Tibial nerve (tissue), 4 donors: ENCODE results near the gene CCER1. TPM values are rescaled to one million over a fixed set of nuclear protein-coding genes. Genes with fewer than 3 reads are reported as not detected.

ENCODE experiments used
- DNase-seq, 2 donors: peaks; one replicate each; pipeline ENCODE4 v3.0.0-alpha.2; 2019; ENCODE audit warnings: low spot score in 2 of 2
- H3K27ac ChIP-seq, 4 donors: fragments of 200-600 bp; sonication (generic) in 3 of 4; one replicate each; pipeline ENCODE4 v1.5.1; 2017 to 2019; ENCODE audit warnings: mild to moderate bottlenecking in 1 of 4
- H3K27me3 ChIP-seq, 2 donors: fragments of 200-600 bp; sonication (generic) in 1 of 2; one replicate each; pipeline versions ENCODE4 v1.5.1 to v1.6.0; 2017 to 2019
- H3K36me3 ChIP-seq, 3 donors: fragments of 200-600 bp; sonication (generic); one replicate each; pipeline ENCODE4 v1.5.1; 2018 to 2019
- H3K4me1 ChIP-seq, 4 donors: fragments of 200-600 bp; sonication (generic) in 3 of 4; one replicate each; pipeline ENCODE4 v1.5.1; 2017 to 2019
- H3K4me3 ChIP-seq, 4 donors: fragments of 200-600 bp; sonication (generic) in 3 of 4; one replicate each; pipeline ENCODE4 v1.5.1; 2017 to 2019; ENCODE audit warnings: mild to moderate bottlenecking in 1 of 4, moderate library complexity in 1 of 4
- H3K9me3 ChIP-seq, 4 donors: fragments of 200-600 bp; sonication (generic) in 3 of 4; one replicate each; pipeline ENCODE4 v1.5.1; 2017 to 2019
- CTCF ChIP-seq, 5 experiments: fragments of 200-600 bp in 3 of 5; fragments of 450-650 bp in 2 of 5; sonication (generic) in 3 of 5; IDR thresholded peaks; one replicate each; pipeline ENCODE4 v1.5.1; 2016 to 2019; ENCODE audit warnings: antibody characterized with exemption in 5 of 5, mild to moderate bottlenecking in 3 of 5, moderate library complexity in 2 of 5
- EP300 ChIP-seq, 2 donors: sonication (generic); formaldehyde crosslinking; IDR thresholded peaks; one replicate each; pipeline ENCODE4 v1.6.1; 2017; ENCODE audit warnings: antibody characterized with exemption in 2 of 2, mild to moderate bottlenecking in 1 of 2
- POLR2A ChIP-seq, 2 donors: fragments of 450-650 bp; IDR thresholded peaks; one replicate each; pipeline ENCODE4 v1.6.1; 2017; ENCODE audit warnings: antibody characterized with exemption in 2 of 2, mild to moderate bottlenecking in 2 of 2, moderate library complexity in 2 of 2
- WGBS, 2 donors: methylation state at CpG; one replicate each; pipeline ENCODE4 v1.1.5; 2018; 5-methylcytosine and 5-hydroxymethylcytosine counted together
- total RNA-seq, 4 donors: library from RNA; depleted of rRNA; stranded (reverse); fragments of >200 nt; gene quantifications; one replicate each; pipeline ENCODE4 v1.1.0, GENCODE V29; 2016

The CCER1 gene
- total RNA-seq, 4 donors from 2014 or later: not detected

- DNase-seq: no peak
- Histone ChIP-seq H3K9me3 (no peaks in the 10 kb centered on the region), H3K36me3 (no peaks in the 10 kb centered on the region), H3K4me1 (peaks cover 0 to 4% (median 0%) of the 10 kb centered on the region in 4 donors), H3K27ac (no peak overlapping the region), H3K27me3 (no peaks in the 10 kb centered on the region), H3K4me3 (no peak overlapping the region)
- 97 to 98% methylated on average over 22 to 25 of the region's 25 CpGs for WGBS, 2 donors
- TF ChIP-seq EP300 (IDR thresholded peaks at IDR 0.05) (no peak), CTCF (IDR thresholded peaks at IDR 0.05) (no peak), POLR2A (IDR thresholded peaks at IDR 0.05) (no peak)
Observed at GRCh38 chr12:90954428-90954827, 548 bp downstream of the CCER1 start.

GRCh38 chr12:90953956-90954421, 987 bp downstream of the CCER1 start:
- DNase-seq: no peak
- Histone ChIP-seq H3K9me3 (no peaks in the 10 kb centered on the region), H3K4me3 (no peak overlapping the region), H3K36me3 (no peaks in the 10 kb centered on the region), H3K27me3 (no peaks in the 10 kb centered on the region), H3K27ac (no peak overlapping the region), H3K4me1 (no peaks in the 10 kb centered on the region)
- 78 to 88% methylated on average over 30 to 32 of the region's 32 CpGs for WGBS, 2 donors
- TF ChIP-seq EP300 (IDR thresholded peaks at IDR 0.05) (no peak), POLR2A (IDR thresholded peaks at IDR 0.05) (no peak), CTCF (IDR thresholded peaks at IDR 0.05) (no peak)

- no peak overlapping the region for H3K27ac ChIP-seq
- no peaks in the 10 kb centered on the region for H3K9me3 ChIP-seq
- H3K27me3 ChIP-seq: no peaks in the 10 kb centered on the region
- TF ChIP-seq EP300 (IDR thresholded peaks at IDR 0.05) (no peak), CTCF (IDR thresholded peaks at IDR 0.05) (no peak)
- H3K4me3 ChIP-seq: no peak overlapping the region
- no peaks in the 10 kb centered on the region for H3K36me3 ChIP-seq
- no peak for DNase-seq
- no peaks in the 10 kb centered on the region for H3K4me1 ChIP-seq
Observed at GRCh38 chr12:90951432-90952105, 3.4 kb downstream of the CCER1 start.

GRCh38 chr12:90947869-90948268, 7.1 kb downstream of the CCER1 start:
- WGBS, 2 donors: 96 to 97% methylated on average over 7 of the region's 7 CpGs
- DNase-seq: no peak
- Histone ChIP-seq H3K4me3 (no peak overlapping the region), H3K27ac (no peak overlapping the region), H3K9me3 (no peaks in the 10 kb centered on the region), H3K36me3 (no peaks in the 10 kb centered on the region), H3K4me1 (no peaks in the 10 kb centered on the region), H3K27me3 (no peaks in the 10 kb centered on the region)
- TF ChIP-seq CTCF (IDR thresholded peaks at IDR 0.05) (no peak), EP300 (IDR thresholded peaks at IDR 0.05) (no peak), POLR2A (IDR thresholded peaks at IDR 0.05) (no peak)

- Histone ChIP-seq H3K9me3 (no peaks in the 10 kb centered on the region), H3K27me3 (no peaks in the 10 kb centered on the region), H3K36me3 (no peaks in the 10 kb centered on the region), H3K4me1 (no peaks in the 10 kb centered on the region), H3K27ac (no peak overlapping the region), H3K4me3 (no peak overlapping the region)
- 41 to 46% methylated on average over 1 of the region's 1 CpG for WGBS, 2 donors
- DNase-seq: no peak
- TF ChIP-seq EP300 (IDR thresholded peaks at IDR 0.05) (no peak), CTCF (IDR thresholded peaks at IDR 0.05) (peak in 4 of 5 experiments; percentile 22 to 34 (median 28)), POLR2A (IDR thresholded peaks at IDR 0.05) (no peak)
Observed at GRCh38 chr12:90945070-90945649, 9.8 kb downstream of the CCER1 start.
